ENCODE results near the gene KLF16.
A peak's percentile ranks its signal among the peaks of the same experiment; 100 is the strongest.

KLF16 gene

DNA sequence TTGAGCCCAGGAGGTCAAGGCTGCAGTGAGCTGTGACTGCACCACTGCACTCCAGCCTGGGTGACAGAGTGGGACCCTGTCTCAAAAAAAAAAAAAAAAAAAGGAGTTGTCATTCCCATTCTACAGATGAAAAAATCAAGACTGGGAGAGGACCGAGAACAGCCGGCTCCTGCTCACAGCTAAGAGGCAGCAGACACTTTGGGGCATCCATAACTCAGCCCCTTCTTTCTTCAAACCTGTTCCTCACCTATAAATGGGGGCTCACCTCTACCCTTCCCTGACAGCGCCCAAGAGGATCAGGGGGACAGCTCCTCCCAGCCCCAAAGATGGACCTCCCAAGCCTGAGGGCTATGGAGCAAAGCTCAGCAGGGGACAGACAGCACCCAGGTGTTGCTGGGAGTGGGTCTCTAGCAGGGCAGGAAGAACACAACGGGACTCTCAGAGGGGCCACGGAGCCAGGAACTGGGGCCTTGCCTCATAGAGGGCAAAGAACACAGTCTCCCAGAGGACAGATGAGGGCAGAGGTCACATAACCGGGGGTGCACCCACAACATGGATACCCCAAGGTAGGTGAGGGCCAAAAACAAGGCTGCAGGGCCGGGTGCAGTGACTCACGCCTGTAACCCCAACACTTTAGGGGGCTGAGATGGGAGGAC is 3.4 kb upstream of the KLF16 start:
- DNase-seq = no peak

DNA sequence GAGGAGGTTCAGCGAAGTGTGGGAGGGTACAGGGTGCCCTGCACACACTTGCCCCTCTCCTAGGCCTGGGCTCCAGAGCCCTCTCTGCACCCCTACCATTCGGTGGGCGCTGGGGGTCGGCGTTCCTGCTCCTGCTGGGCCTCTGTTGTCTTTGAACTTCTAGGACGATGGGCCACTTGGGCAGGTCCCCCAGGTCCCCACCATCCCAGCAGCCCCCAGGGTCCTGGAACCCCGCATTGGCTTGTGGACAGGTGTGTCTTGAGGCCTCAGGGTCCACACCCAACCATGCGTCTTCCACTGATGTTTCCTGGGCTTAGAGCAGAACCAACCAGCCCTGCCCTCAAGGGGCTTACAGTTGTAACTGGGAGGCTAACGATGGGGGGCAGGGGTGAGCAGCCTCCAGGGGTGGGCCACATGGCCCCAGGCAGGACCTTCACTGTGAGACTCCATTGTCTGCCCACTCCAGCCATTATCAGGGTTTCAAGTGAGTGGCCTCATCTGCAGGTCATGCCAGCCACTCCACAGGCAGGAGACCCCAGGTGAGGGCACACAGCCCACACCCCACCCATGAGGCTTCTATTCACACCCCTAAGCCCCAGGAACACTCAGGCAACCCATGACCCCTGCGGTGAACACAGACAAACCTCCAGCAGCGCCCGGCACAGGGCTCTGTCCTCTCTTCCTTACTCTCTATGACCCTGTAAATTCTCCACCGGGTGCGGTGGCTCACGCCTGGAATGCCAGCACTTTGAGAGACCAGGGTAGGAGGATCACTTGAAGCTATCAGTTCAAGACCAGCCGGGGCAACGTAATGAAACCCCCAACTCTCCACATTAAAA is 2.0 kb upstream of the KLF16 start:
- no peak for DNase-seq

DNA sequence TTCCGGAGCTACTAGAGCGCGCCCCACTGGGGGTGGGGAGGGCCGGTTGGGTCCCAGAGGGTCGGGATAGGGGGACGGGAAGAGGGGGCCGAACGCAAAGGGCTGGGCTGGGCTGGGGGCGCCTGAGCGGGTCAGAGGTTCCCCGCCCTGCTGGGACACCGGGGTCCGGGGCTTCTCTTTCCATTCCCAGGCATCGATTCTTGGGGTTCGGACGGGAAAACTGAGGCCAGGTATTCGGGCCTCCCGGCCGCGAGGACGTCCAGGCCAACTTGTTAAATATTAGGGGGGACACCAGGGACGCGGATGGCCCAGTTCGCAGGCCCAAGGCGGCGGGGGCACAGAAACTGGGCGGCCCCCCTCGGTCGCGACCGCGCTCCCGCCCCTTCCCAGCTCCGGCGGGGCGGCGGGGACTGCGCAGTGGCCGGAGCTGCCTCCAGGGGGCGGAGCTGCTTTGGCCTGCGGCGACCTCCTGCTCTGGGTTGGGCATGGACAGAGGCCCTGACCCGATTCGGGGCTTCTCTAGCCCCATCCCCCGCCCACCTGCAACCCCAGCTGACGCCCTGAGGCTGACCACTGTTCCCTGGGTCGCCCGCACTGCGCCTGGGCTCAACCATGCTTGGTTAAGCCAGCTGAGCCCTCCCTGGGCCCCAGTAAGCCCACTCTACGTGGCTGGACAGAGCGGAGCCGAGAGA is 1.2 kb upstream of the KLF16 start:
- DNase-seq = peak; percentile 43

DNA sequence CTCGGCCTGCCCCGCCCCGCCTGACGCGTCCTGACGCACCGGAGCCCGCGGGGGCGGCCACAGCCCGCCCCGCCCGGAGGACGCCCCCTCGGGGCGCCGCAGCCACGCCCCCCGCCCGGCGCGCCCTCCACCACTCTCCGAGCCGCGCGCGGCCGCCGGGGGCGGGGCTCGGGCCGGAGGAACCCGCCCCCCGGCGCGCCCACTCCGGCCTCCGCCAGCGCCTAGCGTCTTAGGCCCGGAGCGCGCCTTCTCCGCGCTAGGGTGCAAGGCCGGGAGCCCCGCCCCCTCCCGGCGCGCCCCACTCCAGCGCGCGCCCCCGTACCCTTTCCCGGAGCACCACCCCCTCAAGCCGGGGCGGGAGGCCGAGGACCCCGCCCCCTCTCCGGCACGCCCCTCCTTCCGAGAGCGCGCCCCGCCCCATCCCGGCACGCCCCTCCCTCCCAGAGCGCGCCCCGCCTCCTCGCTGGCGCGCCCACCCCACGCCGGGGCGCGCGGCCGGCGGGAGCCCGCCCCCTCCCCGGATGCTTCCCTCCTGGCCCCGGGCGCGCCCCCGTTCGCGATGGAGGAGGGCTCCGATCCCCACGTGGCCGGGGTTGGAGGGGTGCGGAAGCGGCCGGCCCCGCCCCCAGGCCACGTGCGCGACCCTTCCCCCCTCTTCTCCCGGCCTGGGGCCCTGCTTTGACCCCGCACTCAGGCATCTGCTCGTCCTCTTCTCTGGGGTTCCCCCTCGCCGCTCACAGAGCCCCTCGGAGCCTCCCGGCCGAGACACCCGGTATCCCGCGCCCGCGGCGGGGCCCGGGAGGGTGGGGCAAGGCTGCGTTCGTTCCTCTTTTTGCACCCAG is 480 bp upstream of the KLF16 start:
- DNase-seq = peak; percentile 89

DNA sequence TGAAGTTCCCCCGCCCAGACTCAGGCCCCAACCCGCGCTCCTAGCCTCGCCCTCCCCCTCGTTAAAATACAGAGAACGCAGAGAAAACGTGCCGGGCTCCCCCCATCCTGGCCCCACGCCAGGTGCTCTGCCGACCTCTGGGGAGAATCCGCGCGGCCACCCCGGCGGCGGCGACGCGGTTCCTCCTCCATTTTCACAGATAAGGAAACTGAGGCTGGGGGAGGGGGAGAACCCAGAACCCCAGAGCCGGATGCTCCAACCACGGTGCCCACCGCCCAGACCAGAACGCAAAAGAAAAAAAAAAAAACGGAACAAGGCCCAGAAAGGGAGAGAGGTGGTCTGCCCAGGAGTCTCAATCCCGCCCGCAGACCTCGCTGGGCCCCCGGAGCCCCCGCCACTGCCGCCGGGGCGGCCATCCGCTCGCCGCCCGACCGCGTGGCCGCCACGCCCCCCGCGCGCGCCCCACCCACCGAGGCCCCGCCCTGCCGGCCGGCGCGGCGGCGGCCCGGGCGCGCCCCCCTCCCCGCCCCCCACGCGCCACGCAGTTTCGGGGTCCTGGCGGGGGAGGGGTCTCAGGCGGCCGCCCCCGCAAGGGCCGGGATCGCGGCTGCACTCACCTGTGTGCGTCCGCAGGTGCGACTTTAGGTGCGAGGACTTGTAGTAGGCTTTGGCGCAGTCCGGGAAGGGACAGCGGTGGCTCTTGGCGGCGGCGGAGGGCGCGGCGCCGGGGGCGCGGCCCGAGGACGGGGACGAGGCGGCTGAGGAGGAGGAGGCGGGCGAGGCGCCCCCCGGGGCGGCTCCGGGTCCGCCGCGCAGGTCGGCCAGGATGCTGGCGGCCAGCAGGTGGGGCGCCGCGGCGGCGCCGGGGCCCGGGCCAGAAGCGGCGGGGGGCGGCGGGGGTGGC is 703 bp downstream of the KLF16 start:
- peak; percentile 30 for DNase-seq

DNA sequence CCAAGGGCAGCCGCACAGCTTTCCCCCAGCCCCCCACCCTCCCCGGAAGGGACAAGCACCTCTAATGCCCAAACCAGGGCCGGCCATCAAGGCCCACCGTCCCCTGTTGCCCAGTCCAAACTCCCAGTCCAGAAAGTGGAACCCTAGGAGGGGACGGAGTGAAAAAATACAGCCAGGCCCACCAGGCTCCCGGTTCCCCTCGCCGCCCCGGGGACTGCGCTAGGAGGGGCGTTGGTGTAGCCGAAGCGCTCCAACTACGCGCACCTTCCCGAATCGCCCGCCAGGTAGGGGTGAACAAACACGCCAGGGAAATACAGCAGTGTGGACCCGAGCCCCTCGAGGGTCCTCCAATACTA is 1.3 kb downstream of the KLF16 start:
- no peak for DNase-seq

DNA sequence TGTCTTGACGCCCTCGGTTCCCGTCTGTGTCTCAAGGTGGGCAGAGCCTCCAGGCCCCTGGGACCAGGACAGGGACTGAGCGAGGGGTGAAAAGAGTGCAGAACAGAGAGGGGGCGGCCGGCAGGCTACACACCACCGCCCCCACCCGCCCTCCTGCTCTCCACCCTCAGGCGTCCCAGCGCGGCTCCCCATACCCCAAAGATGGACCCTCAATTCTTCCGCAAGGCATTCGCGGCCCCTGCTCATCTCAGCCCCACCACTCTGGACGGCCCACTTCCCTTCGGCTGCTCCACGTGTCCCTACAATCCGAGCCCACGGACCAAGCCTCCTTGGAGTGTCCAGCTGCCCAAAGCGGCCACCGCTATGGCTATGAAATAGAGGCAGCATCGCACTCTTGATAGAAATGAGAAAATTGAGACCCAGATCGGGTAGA is 1.8 kb downstream of the KLF16 start:
- no peak for DNase-seq

DNA sequence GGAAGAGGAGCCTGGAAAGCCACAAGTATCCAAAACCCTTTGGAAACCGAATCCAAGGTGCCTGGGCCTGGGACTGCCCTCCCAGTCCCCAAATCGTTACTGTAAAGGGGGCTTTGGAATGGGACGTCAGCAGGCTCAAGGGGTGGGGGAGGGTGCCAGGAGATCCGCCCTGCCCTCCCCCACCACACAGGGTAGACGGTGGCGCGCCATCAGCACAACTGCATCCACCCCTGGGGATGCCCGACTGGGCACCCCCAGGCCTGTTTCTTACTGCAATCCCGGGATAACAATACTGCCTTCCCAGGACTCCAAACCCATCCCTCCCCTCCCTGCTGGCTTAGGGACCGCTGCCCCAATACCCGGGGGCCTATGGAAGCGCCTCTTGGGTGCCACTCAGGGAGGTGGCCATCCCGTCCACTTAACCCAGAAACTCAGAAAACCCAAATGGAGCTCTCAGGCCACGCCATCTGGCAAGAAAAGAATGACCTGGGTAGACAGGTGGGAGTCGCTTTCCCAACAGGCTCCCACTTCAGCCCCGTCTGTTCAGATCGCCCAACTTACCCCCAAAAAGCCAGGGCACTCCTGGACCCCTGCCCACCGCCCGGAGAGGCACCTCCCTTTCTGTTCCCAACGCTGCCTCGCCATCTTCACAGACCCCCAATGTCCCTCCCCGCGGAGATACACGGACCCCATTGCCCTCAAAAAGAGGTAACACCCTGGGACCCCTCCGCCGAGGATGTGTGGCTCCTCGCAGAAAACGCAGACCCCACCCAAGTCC is 2.4 kb downstream of the KLF16 start:
- DNase-seq = no peak

DNA sequence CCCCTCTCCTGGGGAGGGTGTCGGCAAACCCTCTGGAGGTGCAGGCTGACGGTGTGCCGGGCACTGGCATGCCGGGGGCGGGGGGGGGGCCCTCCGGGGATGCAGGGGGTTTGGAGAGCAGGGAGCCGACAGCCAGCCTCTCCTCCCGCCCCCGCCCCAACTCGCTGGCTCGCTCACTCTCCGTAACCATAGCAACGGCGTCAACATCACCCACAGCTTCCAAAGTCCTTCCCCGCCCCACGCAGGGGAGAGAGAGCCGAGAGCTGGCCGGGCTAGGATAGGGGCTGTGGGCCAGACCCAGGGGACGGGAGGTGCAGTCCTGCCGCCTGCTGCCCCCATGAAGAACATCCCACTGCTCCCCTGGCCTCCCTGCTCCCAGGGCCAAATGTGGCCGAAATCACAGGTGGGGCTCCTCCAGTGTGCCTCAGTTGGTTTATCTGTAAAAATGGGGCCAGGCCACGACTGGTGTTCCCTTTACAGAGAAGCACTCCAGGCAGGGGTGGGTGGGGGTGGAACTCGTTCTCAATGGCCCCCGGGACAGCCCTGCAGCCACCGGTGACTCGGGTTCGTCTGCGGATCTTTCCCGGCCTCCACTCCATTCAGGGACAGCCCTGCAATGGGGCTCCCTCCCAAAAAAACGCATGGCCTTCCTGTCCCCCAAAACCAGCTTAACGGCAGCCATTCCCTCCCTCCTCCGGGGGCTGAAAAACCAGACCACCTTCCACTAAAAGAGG is 3.2 kb downstream of the KLF16 start:
- DNase-seq = no peak

DNA sequence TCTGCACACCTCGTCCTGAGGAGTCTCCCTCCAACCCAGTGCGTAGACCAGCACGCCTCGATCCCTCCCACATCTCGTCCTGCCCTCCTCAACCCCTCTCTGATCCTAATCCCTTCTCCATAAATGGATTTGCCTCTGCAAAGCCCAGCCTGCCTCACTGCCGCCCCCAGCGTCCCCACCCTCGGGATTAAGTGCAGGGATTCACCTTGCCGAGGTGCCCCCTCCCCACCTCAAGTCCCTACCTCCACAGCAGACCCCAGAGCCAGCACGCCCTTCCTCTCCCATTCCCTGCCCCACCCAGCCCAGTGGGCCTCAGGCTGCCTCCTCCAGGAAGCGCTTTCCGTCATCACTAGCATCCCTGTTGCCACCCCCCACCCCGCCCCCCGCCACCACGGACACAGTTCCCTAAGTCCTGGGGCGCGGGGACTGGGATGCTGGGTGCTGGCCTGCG is 4.0 kb downstream of the KLF16 start:
- DNase-seq = no peak

DNA sequence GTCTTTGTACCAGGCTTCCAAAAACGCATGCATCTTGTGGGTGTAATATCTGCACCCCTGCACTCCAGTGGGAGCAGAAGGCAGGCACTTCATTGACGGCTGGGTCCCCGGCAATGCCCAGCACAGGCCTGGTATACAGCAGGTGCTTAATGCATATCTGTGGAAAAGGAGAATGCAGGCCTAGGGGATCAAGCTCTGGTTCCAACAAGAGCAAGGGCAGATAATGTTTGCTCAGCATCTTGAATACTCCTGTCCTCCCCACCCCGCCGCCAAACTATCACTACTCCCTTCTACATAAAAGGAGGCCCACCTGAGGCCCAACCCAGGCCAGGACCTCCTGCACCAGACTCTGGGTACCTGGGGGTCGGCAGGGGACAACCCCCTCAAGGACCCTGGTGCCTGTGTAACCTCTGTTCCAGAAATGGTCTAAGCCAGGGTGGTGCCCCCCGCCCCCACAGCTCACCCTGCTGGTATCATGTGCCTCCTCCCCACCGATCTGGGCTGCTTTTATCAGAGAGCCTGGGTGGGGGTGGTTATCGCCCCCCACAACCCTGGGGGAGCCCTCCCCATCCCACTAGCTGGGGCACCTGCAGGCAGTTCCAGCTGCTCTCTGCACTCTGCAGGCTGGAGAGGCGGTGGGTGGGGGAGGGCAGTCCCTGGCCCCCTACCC is 4.8 kb downstream of the KLF16 start:
- no peak for DNase-seq

DNA sequence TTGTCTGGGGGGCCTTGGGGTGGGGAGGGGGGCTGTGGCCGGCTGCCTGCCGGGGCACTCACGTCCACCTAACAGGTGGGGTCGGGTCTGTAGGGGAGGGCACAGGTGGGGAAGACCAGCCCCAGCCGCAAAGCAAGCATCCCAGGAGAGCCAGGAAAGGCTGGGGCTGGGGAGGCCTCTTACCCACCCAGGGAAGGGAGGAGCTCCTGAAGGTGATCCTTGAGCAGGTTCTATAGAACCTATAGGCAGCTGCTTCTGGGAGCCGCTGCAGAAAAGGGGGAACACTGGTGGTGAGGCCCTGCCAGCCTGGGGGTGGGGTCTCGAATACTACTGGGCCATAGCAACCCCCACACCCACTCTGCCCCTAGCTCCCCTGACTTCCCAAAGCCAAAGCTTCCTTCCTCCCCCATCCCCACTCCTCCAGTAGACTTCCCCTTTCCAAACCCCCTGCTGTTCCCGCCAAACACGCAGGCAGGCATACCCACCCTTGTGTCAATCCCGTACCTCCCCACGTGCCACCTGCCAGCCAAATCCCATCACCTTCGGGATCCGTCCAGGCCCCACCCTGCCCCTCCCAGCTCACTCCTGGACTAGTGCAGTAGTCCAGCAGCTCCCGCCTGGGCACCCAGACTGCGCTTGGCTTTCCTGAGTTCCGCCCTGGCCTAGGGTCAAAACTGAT is 5.6 kb downstream of the KLF16 start:
- no peak for DNase-seq

DNA sequence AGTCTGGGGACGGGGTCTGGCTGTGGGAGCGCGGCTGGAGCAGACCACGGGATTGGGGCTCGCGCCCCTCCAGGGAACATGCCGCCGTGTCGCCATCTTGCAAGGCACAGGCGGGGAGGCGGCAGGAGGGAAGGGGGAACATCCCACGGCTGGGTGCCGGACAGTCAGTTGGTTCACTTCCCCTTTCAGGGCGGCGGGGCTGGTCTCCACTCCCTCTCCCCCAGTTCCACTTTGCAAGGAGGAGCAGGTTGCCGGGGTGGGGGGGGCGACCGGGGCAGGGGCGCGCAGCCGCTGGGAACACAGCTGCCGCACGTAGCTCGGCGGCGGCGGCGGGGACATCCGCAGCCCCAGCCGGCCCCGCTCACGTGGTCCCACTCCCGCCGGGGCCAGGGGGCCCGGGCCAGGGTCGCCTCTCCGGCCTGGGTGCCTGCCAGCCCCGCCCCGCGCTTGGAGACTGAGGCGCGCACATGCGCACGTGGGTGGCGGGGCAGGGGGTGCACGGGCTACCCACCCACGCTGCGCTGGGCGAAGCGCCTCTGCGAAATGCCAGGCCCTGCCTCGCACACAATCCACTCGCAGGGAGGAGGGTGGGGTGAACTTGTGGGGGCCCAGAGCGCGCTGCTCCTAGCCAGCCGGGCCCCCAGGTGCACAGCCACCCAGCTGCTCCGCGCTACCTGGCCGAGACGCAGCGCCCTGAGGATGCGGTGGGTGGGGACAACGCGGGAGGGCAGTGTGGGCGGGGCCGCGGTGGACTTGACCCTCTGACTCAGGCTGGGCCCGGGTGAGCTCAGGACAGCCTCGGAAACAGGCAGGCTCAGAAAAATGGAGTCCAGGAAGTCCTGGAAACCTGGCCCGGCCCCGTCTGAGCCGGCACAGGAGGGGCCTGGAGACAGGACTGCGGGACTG is 6.4 kb downstream of the KLF16 start:
- DNase-seq = no peak

DNA sequence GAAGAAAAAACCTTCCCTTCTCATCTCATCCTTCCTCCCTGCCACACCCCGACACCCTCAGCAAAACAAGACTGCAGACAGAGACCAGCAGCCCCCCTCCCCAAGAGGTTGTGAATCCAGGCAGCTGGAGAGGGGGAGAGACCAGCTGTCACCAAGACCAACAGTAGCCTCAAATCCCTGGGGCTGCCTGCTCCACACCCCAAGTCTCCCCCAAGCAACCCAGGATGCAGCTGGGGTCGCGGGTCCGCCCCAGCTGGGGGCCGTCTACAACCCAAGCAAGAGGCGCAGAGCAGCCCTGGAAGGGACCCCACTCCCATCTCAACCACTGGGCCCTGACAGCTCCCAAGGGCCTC is 7.1 kb downstream of the KLF16 start:
- no peak for DNase-seq

DNA sequence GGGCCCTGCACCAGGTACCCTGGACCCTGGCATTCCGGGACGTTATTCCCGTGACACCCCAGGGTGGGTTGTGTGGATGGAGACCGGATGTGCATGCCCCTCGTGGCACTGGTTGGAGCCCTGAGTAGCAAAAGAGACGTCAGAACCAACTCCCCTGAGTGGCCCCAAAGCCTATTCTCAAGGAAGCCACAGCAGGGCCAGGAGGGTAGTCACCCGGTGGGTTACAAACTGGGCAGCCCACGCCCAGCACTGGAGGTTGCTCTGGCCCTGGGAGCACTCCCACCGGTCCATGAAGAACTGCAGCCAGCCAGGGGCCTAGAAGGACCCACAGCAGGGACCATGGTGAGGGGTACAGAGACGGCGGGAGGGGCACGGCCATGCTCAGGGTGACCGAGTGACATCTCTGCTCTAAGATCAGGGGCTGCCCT is 7.5 kb downstream of the KLF16 start:
- no peak for DNase-seq

DNA sequence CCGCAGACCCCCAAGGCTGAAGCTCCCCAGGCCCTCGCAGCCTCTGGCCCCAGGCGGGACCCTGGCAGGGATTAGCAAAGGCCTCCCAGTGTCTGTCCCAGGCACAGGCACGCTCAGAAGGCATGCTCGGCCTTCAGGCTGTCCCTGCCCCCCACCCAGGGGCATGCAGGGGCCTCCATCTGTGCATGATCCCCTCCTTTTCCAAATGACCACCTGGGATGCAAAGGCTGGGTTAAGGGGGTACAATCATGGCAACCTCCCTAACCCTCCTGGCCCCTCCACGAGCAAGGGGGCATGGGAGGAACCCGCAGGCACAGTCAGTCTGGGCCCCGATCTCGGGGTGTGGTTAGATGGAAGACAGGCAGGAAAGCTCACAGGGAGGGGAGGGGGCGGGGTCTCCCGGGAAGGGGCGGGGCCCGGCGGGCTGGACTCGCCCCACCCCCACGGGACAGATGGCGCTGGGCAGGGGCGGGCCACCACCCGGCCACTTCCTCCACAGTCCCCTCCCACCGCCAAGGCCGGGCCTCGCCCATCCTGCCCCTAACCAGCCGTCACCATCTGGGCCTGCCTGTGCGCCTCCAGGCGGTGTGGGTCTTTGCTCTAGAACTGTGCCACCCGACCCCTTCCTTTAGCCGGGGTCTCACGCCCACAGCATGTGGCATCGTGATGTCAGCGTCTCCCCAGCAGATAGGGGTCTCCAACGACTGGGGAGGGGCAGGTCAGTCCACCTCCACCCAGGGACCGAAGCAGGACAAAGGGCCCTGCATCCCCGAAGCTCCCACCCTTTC is 8.1 kb downstream of the KLF16 start:
- DNase-seq = no peak

DNA sequence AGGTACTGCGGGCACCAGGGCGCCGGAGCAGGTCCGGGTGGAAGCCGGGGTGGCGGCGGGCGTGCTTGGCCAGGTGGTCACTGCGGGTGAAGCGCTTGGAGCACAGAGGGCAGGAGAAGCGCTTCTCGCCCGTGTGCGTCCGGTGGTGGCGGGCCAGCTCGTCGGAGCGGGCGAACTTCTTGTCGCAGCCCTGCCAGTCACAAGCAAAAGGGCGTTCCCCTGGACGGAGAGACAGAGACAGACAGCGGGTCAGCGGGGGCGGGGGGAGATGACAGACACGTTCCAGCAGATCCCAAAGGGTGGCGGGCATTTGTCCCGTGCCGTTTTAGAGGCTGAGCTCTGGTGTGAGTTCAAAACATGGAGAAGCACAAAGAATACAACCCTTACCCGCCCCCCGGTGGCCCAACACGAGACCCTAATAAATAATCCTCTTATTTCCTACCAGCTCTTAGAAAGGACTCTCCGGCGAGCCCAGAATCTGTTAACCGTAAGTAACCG is 8.8 kb downstream of the KLF16 start:
- no peak for DNase-seq

All from NCI-H146 (cell line).